Smooth muscle cell (in vitro differentiated cells): ENCODE results near the gene RPS8. TPM values are rescaled to one million over a fixed set of nuclear protein-coding genes. Genes with fewer than 3 reads are reported as not detected.
"Not testable (repeated sequence)": the region's sequence is repeated elsewhere in the genome, so short reads cannot be mapped to it uniquely, and the experiment has no call there.

Experiments used
- DNase-seq: peaks from one replicate; lab custom pipeline; 2025; ENCODE audit not compliant: unreplicated experiment; lab: John Stamatoyannopoulos, UW
- H2AFZ ChIP-seq: fragments of 200-600 bp; sonication (generic); 2 replicates; pipeline ENCODE4 v1.6.0; 2016; ENCODE audit warnings: antibody characterized with exemption, low read depth, mild to moderate bottlenecking
- H3F3A ChIP-seq: fragments of 200-600 bp; sonication (generic); 2 replicates; pipeline ENCODE4 v1.6.0; 2017; ENCODE audit warnings: antibody characterized with exemption, low read depth
- H3K27ac ChIP-seq: fragments of 200-600 bp; sonication (generic); 2 replicates; pipeline ENCODE4 v1.5.1; 2016; ENCODE audit warnings: low read depth, mild to moderate bottlenecking
- H3K27me3 ChIP-seq: fragments of 200-600 bp; sonication (generic); 2 replicates; pipeline ENCODE4 v1.6.1; 2016; ENCODE audit warnings: low read depth, mild to moderate bottlenecking
- H3K36me3 ChIP-seq: fragments of 200-600 bp; sonication (generic); 2 replicates; pipeline ENCODE4 v1.5.1; 2016; ENCODE audit warnings: low read depth
- H3K4me1 ChIP-seq: fragments of 200-600 bp; sonication (generic); 2 replicates; pipeline ENCODE4 v1.5.1; 2016; ENCODE audit warnings: low read depth
- H3K4me2 ChIP-seq: fragments of 200-600 bp; sonication (generic); 2 replicates; pipeline ENCODE4 v1.6.0; 2016; ENCODE audit warnings: mild to moderate bottlenecking
- H3K4me3 ChIP-seq: fragments of 200-600 bp; sonication (generic); 2 replicates; pipeline ENCODE4 v1.5.1; 2016; ENCODE audit warnings: mild to moderate bottlenecking
- H3K79me2 ChIP-seq: fragments of 200-600 bp; sonication (generic); 2 replicates; pipeline ENCODE4 v1.6.0; 2016; ENCODE audit warnings: low read depth, mild to moderate bottlenecking
- H3K9ac ChIP-seq: fragments of 200-600 bp; sonication (generic); 2 replicates; pipeline ENCODE4 v1.6.0; 2016; ENCODE audit warnings: low read depth
- H3K9me3 ChIP-seq: fragments of 200-600 bp; sonication (generic); replicated peaks from 2 replicates; pipeline ENCODE4 v1.5.1; 2016; ENCODE audit warnings: low read depth
- H4K20me1 ChIP-seq: fragments of 200-600 bp; sonication (generic); 2 replicates; pipeline ENCODE4 v1.6.0; 2016; ENCODE audit warnings: low read depth
- CTCF ChIP-seq: fragments of 200-600 bp; sonication (generic); IDR thresholded peaks from 2 replicates; pipeline ENCODE4 v1.5.1; 2017; ENCODE audit warnings: borderline replicate concordance, mild to moderate bottlenecking, antibody characterized with exemption; ENCODE audit not compliant: insufficient read depth, poor library complexity, severe bottlenecking
- WGBS: methylation state at CpG from one replicate; pipeline ENCODE4 v1.1.7; 2016; ENCODE audit warnings: low lambda C conversion rate; 5-methylcytosine and 5-hydroxymethylcytosine counted together
- polyA plus RNA-seq: library from polyadenylated mRNA; unstranded; fragments of >200 nt; fragmentation: Nextera tagmentation; extraction: Ambion mirVana; gene quantifications from 2 replicates; pipeline ENCODE4 v1.2.1, GENCODE V29; 2016
- total RNA-seq: library from RNA; depleted of rRNA; stranded (reverse); fragments of >200 nt; gene quantifications from 2 replicates; pipeline ENCODE4 v1.2.3, GENCODE V29; 2014

The RPS8 gene
- total and polyA plus RNA-seq, 2 experiments from 2014 or later, result 478 to 2,330 TPM

- WGBS, result 84% methylated on average over 6 of the region's 6 CpGs
- H3F3A ChIP-seq, result peaks cover 11% of the 10 kb centered on the region
Observed at GRCh38 chr1:44822131-44822701, 46.9 kb downstream of the RPS8 start.

GRCh38 chr1:44822981-44823451 lies 47.7 kb downstream of the RPS8 start:
- no peak overlapping the region for H3K4me2 ChIP-seq
- no peak overlapping the region for H3K9ac ChIP-seq
- no peak overlapping the region for H2AFZ ChIP-seq
- H3K27ac ChIP-seq, result no peak overlapping the region
- H3K4me1 ChIP-seq, result peaks cover 15% of the 10 kb centered on the region
- WGBS, result 96% methylated on average over 15 of the region's 15 CpGs
- no peaks in the 10 kb centered on the region for H3K9me3 ChIP-seq
- no peak for DNase-seq
- peaks cover 3% of the 10 kb centered on the region for H3F3A ChIP-seq
- H3K36me3 ChIP-seq, result no peaks in the 10 kb centered on the region
- H3K4me3 ChIP-seq, result no peak overlapping the region
- TF ChIP-seq CTCF, result no peak
- no peaks in the 10 kb centered on the region for H4K20me1 ChIP-seq
- no peaks in the 10 kb centered on the region for H3K27me3 ChIP-seq
- H3K79me2 ChIP-seq, result no peaks in the 10 kb centered on the region

More at GRCh38 chr1:44822131-44822701, 46.9 kb downstream of the RPS8 start:
- peaks cover 15% of the 10 kb centered on the region for H3K4me1 ChIP-seq
- H3K27ac ChIP-seq, result no peak overlapping the region
- H3K27me3 ChIP-seq, result no peaks in the 10 kb centered on the region
- no peak overlapping the region for H2AFZ ChIP-seq
- no peak overlapping the region for H3K4me2 ChIP-seq
- no peaks in the 10 kb centered on the region for H4K20me1 ChIP-seq
- no peaks in the 10 kb centered on the region for H3K79me2 ChIP-seq
- TF ChIP-seq CTCF, result no peak
- H3K36me3 ChIP-seq, result no peaks in the 10 kb centered on the region
- no peaks in the 10 kb centered on the region for H3K9me3 ChIP-seq
- H3K9ac ChIP-seq, result no peak overlapping the region
- H3K4me3 ChIP-seq, result no peak overlapping the region
- no peak for DNase-seq

GRCh38 chr1:44824392-44824791 lies 49.1 kb downstream of the RPS8 start:
- not testable (repeated sequence) for H3K27ac ChIP-seq, DNase-seq
- WGBS, result 98% methylated on average over 6 of the region's 6 CpGs

GRCh38 chr1:44826375-44827196 lies 51.2 kb downstream of the RPS8 start:
- no peaks in the 10 kb centered on the region for H3F3A ChIP-seq
- DNase-seq, result no peak
- H3K36me3 ChIP-seq, result no peaks in the 10 kb centered on the region
- no peak overlapping the region for H3K9ac ChIP-seq
- no peak overlapping the region for H3K4me2 ChIP-seq
- H3K9me3 ChIP-seq, result no peaks in the 10 kb centered on the region
- H3K27ac ChIP-seq, result no peak overlapping the region
- H4K20me1 ChIP-seq, result no peaks in the 10 kb centered on the region
- TF ChIP-seq CTCF, result no peak
- H3K79me2 ChIP-seq, result no peaks in the 10 kb centered on the region
- no peak overlapping the region for H2AFZ ChIP-seq
- no peaks in the 10 kb centered on the region for H3K4me1 ChIP-seq
- no peak overlapping the region for H3K4me3 ChIP-seq
- no peaks in the 10 kb centered on the region for H3K27me3 ChIP-seq
- WGBS, result 88% methylated on average over 20 of the region's 24 CpGs

More at GRCh38 chr1:44824392-44824791, 49.1 kb downstream of the RPS8 start:
- not testable (repeated sequence) for H3K9me3 ChIP-seq, H4K20me1 ChIP-seq, H3K9ac ChIP-seq, H3K4me2 ChIP-seq, H3F3A ChIP-seq, H3K4me1 ChIP-seq, H3K4me3 ChIP-seq, H3K27me3 ChIP-seq, H3K79me2 ChIP-seq, H2AFZ ChIP-seq, H3K36me3 ChIP-seq
